Measurements from ENCODE around the gene RRAS. TPM values are rescaled to one million over a fixed set of nuclear protein-coding genes. Genes with fewer than 3 reads are reported as not detected.

RRAS gene
- total RNA-seq, 4 donors from 2014 or later: 14.0 to 20.2 (median 18.8) TPM

Small RNA genes within 50 kb of the gene (microRNA-seq; reads per million reads assigned to microRNA genes)
- gene MIR5088 (ENCODE audit: borderline number of aligned reads in 1 of 2, borderline replicate concordance in 2 of 2): 0 reads per million in 2 donors

Other genes with a start within 250 kb of the RRAS start
- gene PTH2, start 216.7 kb downstream of the RRAS start, total RNA-seq: not detected
- not detected for gene GFY, start 214.8 kb downstream of the RRAS start, total RNA-seq
- gene SLC17A7, start 198.6 kb downstream of the RRAS start, total RNA-seq: 1 to 10 TPM in 2 of 4 donors, under 1 TPM in 2; 0.38 to 1.4 (median 0.97) TPM
- gene PIH1D1, start 188.3 kb downstream of the RRAS start, total RNA-seq: 100 to 1,000 TPM in 3 of 4 donors, 10 to 100 TPM in 1; 79.6 to 144 (median 118) TPM
- 10 to 100 TPM; 26.6 to 47.2 (median 42.6) TPM for gene ALDH16A1, start 186.9 kb downstream of the RRAS start, total RNA-seq
- 1 to 10 TPM; 2.8 to 6.0 (median 4.4) TPM for gene FLT3LG, start 165.9 kb downstream of the RRAS start, total RNA-seq
- gene RPL13A, start 152.5 kb downstream of the RRAS start, total RNA-seq: 1,000 to 10,000 TPM; 3,727 to 4,286 (median 3,958) TPM
- 1,000 to 10,000 TPM; 4,267 to 5,958 (median 4,793) TPM for gene RPS11, start 143.7 kb downstream of the RRAS start, total RNA-seq
- 100 to 1,000 TPM; 130 to 198 (median 146) TPM for gene FCGRT, start 127.5 kb downstream of the RRAS start, total RNA-seq
- 10 to 100 TPM in 2 of 4 donors, 1 to 10 TPM in 2; 8.8 to 15.3 (median 10.9) TPM for gene RCN3, start 112.1 kb downstream of the RRAS start, total RNA-seq
- gene NOSIP, start 59.6 kb downstream of the RRAS start, total RNA-seq: 10 to 100 TPM; 62.0 to 84.8 (median 66.8) TPM
- gene PRRG2, start 58.8 kb downstream of the RRAS start, total RNA-seq: 10 to 100 TPM; 13.9 to 31.2 (median 18.6) TPM
- gene PRR12, start 49.0 kb downstream of the RRAS start, total RNA-seq: 10 to 100 TPM; 19.6 to 53.1 (median 24.5) TPM
- gene SCAF1, start 2.1 kb upstream of the RRAS start, total RNA-seq: 10 to 100 TPM; 28.6 to 54.3 (median 33.7) TPM
- 100 to 1,000 TPM in 1 of 4 donors, 10 to 100 TPM in 3; 38.7 to 102 (median 74.9) TPM for gene IRF3, start 25.7 kb upstream of the RRAS start, total RNA-seq
- gene BCL2L12, start 25.8 kb upstream of the RRAS start, total RNA-seq: 1 to 10 TPM; 6.1 to 9.2 (median 6.6) TPM
- gene PRMT1, start 37.1 kb upstream of the RRAS start, total RNA-seq: 100 to 1,000 TPM; 102 to 117 (median 108) TPM
- gene ADM5, start 49.5 kb upstream of the RRAS start, total RNA-seq: 1 to 10 TPM in 3 of 4 donors, under 1 TPM in 1; 0.49 to 3.7 (median 3.5) TPM
- gene CPT1C, start 51.0 kb upstream of the RRAS start, total RNA-seq: 1 to 10 TPM in 3 of 4 donors, under 1 TPM in 1; 0.97 to 3.3 (median 1.8) TPM
- gene TSKS, start 123.2 kb upstream of the RRAS start, total RNA-seq: 1 to 10 TPM in 1 of 4 donors, under 1 TPM in 1, not detected in 2; 0.49 to 4.0 TPM
- 100 to 1,000 TPM; 112 to 123 (median 116) TPM for gene AP2A1, start 126.9 kb upstream of the RRAS start, total RNA-seq
- gene FUZ, start 173.1 kb upstream of the RRAS start, total RNA-seq: 10 to 100 TPM in 3 of 4 donors, 1 to 10 TPM in 1; 9.1 to 21.5 (median 15.6) TPM
- 10 to 100 TPM; 28.9 to 43.7 (median 30.8) TPM for gene MED25, start 178.1 kb upstream of the RRAS start, total RNA-seq
- 100 to 1,000 TPM in 2 of 4 donors, 10 to 100 TPM in 2; 62.4 to 122 (median 92.5) TPM for gene PTOV1, start 211.0 kb upstream of the RRAS start, total RNA-seq
- 10 to 100 TPM; 29.3 to 49.7 (median 35.1) TPM for gene PNKP, start 227.4 kb upstream of the RRAS start, total RNA-seq
- gene AKT1S1, start 237.2 kb upstream of the RRAS start, total RNA-seq: 10 to 100 TPM; 15.3 to 28.9 (median 23.8) TPM
- 10 to 100 TPM; 56.4 to 93.4 (median 59.8) TPM for gene TBC1D17, start 237.6 kb upstream of the RRAS start, total RNA-seq